Measurements from ENCODE around the gene RSBN1. TPM values are rescaled to one million over a fixed set of nuclear protein-coding genes. Genes with fewer than 3 reads are reported as not detected.
"Not testable (repeated sequence)": the region's sequence is repeated elsewhere in the genome, so short reads cannot be mapped to it uniquely, and the experiment has no call there.

RSBN1 gene
- total RNA-seq, 1 experiment from 2014 or later: 10.7 TPM

- POLR2A ChIA-PET: no interaction called here
- ATAC-seq: no peak
- no TSS peak for BruUV-seq (replicated peaks)
- no peaks in the 10 kb centered on the region for H3K27me3 ChIP-seq (ENCODE audit: control insufficient read depth, insufficient read depth, low read length)
- in situ Hi-C loops (cut with HindIII; ENCODE audit: low pct_unique_long_range_greater_than_20kb, low sequenced_read_pairs) (no loop called here), intact Hi-C loops (cut with micrococcal nuclease; ENCODE audit: unreplicated experiment) (no loop called here)
- H3K4me3 ChIP-seq (ENCODE audit: low read depth in 2 of 2, low read length in 2 of 2): no peak overlapping the region
- DNase-seq (ENCODE audit: low read depth, low spot score): no peak
- CTCF ChIA-PET: no interaction called here
- H3K36me3 ChIP-seq (ENCODE audit: control insufficient read depth, insufficient read depth, low read length): no peaks in the 10 kb centered on the region
- no peak overlapping the region for H3K27ac ChIP-seq (ENCODE audit: low read length)
- TF ChIP-seq SIN3A (IDR thresholded peaks at IDR 0.05; ENCODE audit: borderline replicate concordance, insufficient read depth, low read depth, low read length) (no peak), REST (IDR thresholded peaks at IDR 0.05; ENCODE audit: insufficient read depth in 1 of 2, low read depth in 2 of 2, low read length in 1 of 2) (no peak), TCF7L2 (IDR thresholded peaks at IDR 0.05; ENCODE audit: low read depth, low read length) (no peak), CTCF (IDR thresholded peaks at IDR 0.05) (no peak)
- H3K9me3 ChIP-seq (ENCODE audit: control insufficient read depth, insufficient read depth, low read depth, low read length): no peaks in the 10 kb centered on the region
- H3K4me1 ChIP-seq (ENCODE audit: control insufficient read depth, insufficient read depth, low read length): no peaks in the 10 kb centered on the region
Observed at GRCh38 chr1:113854234-113854633, 42.0 kb upstream of the RSBN1 start.

DNA sequence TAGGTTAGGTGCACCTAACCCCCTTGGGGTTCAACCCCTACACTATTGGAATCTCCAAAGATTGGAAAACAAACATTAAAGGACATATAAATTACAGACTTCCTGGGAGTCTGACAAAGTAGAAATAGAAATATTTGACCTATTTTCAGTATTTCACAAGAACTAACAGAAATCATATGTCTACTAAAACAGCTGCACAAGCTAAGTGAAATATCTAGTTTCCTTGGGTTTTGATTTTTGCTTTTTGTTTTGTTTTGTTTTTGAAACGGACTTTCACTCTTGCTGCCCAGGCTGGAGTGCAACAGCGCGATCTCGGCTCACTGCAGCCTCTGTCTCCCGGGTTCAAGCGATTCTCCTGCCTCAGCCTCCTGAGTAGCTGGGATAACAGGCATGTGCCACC, 40.4 kb upstream of the RSBN1 start:
- intact Hi-C loops (cut with micrococcal nuclease; ENCODE audit: unreplicated experiment); CTCF ChIA-PET; DNase-seq (ENCODE audit: low read depth, low spot score); H3K4me3 ChIP-seq (ENCODE audit: low read depth in 2 of 2, low read length in 2 of 2); in situ Hi-C loops (cut with HindIII; ENCODE audit: low pct_unique_long_range_greater_than_20kb, low sequenced_read_pairs); H3K4me1 ChIP-seq (ENCODE audit: control insufficient read depth, insufficient read depth, low read length); H3K27me3 ChIP-seq (ENCODE audit: control insufficient read depth, insufficient read depth, low read length); H3K36me3 ChIP-seq (ENCODE audit: control insufficient read depth, insufficient read depth, low read length); POLR2A ChIA-PET; H3K27ac ChIP-seq (ENCODE audit: low read length); ATAC-seq; H3K9me3 ChIP-seq (ENCODE audit: control insufficient read depth, insufficient read depth, low read depth, low read length); BruUV-seq (replicated peaks): not testable (repeated sequence)

DNA sequence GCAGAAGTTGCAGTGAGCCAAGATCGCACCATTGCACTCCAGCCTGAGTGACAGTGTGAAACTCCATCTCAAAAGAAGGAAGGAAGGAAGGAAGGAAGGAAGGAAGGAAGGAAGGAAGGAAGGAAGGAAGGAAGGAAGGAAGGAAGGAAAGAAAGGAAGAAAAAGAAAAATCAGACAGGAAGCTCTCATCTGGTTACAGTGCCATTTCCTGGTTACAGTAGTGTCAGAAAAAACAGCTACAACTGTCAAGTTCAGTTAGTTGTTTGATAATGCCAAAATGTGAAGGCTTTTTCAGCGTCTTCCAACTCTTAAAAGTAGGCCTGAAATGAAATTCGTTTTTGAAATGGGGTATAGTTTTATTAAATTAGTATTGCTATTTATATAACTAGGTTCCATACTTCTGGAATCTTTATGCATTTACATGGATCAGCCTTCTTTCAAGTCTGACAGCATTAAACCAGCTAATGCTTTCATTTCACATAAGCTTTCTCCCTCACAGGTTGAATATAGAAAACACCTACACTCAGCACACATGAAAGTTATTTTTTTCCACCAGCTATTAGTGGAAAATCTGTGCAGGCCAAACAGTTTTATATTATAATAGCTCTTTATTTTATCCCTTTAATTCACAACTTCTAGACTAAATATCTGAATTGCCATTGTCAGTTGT, 38.0 kb upstream of the RSBN1 start:
- Histone ChIP-seq H3K9me3 (ENCODE audit: control insufficient read depth, insufficient read depth, low read depth, low read length) (0 out of 2 replicates have a peak, but pooled peaks cover 3% of the 10 kb centered on the region), H3K27me3 (ENCODE audit: control insufficient read depth, insufficient read depth, low read length) (no peaks in the 10 kb centered on the region), H3K27ac (ENCODE audit: low read length) (no peak overlapping the region), H3K4me3 (ENCODE audit: low read depth in 2 of 2, low read length in 2 of 2) (no peak overlapping the region), H3K36me3 (ENCODE audit: control insufficient read depth, insufficient read depth, low read length) (no peaks in the 10 kb centered on the region), H3K4me1 (ENCODE audit: control insufficient read depth, insufficient read depth, low read length) (no peaks in the 10 kb centered on the region)
- POLR2A ChIA-PET: no interaction called here
- in situ Hi-C loops (cut with HindIII; ENCODE audit: low pct_unique_long_range_greater_than_20kb, low sequenced_read_pairs): no loop called here
- CTCF ChIA-PET: no interaction called here
- ATAC-seq (no peak), DNase-seq (ENCODE audit: low read depth, low spot score) (no peak)
- no TSS peak for BruUV-seq (replicated peaks)
- intact Hi-C loops (cut with micrococcal nuclease; ENCODE audit: unreplicated experiment): no loop called here
- TF ChIP-seq SIN3A (IDR thresholded peaks at IDR 0.05; ENCODE audit: borderline replicate concordance, insufficient read depth, low read depth, low read length) (no peak), POLR2AphosphoS5 (IDR thresholded peaks at IDR 0.05; ENCODE audit: low read depth, low read length) (no peak), REST (IDR thresholded peaks at IDR 0.05; ENCODE audit: insufficient read depth in 1 of 2, low read depth in 2 of 2, low read length in 1 of 2) (no peak), TCF7L2 (IDR thresholded peaks at IDR 0.05; ENCODE audit: low read depth, low read length) (no peak), CTCF (IDR thresholded peaks at IDR 0.05) (no peak)
